ENCODE measurements around the gene DLL1.
"Not testable (repeated sequence)": the region's sequence is repeated elsewhere in the genome, so short reads cannot be mapped to it uniquely, and the experiment has no call there.

Gene DLL1

GRCh38 chr6:170290296-170291128, at the start of gene DLL1:
Gene DLL1, minus strand, starts transcription at chr6:170291078. Its CDS starts 939 bp downstream, at chr6:170290139.
- peak; percentile 93 for DNase-seq

GRCh38 chr6:170335199-170335598, 44.3 kb upstream of the DLL1 start:
- not testable (repeated sequence) for DNase-seq

GRCh38 chr6:170329321-170329720, 38.4 kb upstream of the DLL1 start:
- no peak for DNase-seq

- no peak for DNase-seq
Measured at GRCh38 chr6:170317718-170318117, 26.8 kb upstream of the DLL1 start.

- DNase-seq, result no peak
Measured at GRCh38 chr6:170317076-170317475, 26.2 kb upstream of the DLL1 start.

- no peak for DNase-seq
Measured at GRCh38 chr6:170316071-170316470, 25.2 kb upstream of the DLL1 start.

GRCh38 chr6:170314983-170315382, 24.1 kb upstream of the DLL1 start:
- no peak for DNase-seq

GRCh38 chr6:170313716-170314295, 22.9 kb upstream of the DLL1 start:
- no peak for DNase-seq

- no peak for DNase-seq
Measured at GRCh38 chr6:170312876-170313275, 22.0 kb upstream of the DLL1 start.

- no peak for DNase-seq
Measured at GRCh38 chr6:170311696-170312095, 20.8 kb upstream of the DLL1 start.

- DNase-seq, result no peak
Measured at GRCh38 chr6:170308761-170309160, 17.9 kb upstream of the DLL1 start.

GRCh38 chr6:170307080-170307545, 16.2 kb upstream of the DLL1 start:
- no peak for DNase-seq

GRCh38 chr6:170306324-170307079, 15.6 kb upstream of the DLL1 start, which contains the start of gene FAM120B:
Gene FAM120B, plus strand, starts transcription at chr6:170306758. Its CDS starts 10,633 bp downstream, at chr6:170317391.
- peak; percentile 97 for DNase-seq

- no peak for DNase-seq
Measured at GRCh38 chr6:170305805-170306323, 15.0 kb upstream of the DLL1 start.

GRCh38 chr6:170301184-170301583, 10.3 kb upstream of the DLL1 start:
- no peak for DNase-seq

GRCh38 chr6:170298688-170299087, 7.8 kb upstream of the DLL1 start:
- no peak for DNase-seq

GRCh38 chr6:170297576-170298330, 6.9 kb upstream of the DLL1 start:
- DNase-seq, result no peak

GRCh38 chr6:170296746-170297575, 6.1 kb upstream of the DLL1 start:
- no peak for DNase-seq

GRCh38 chr6:170296423-170296745, 5.5 kb upstream of the DLL1 start:
- no peak for DNase-seq

GRCh38 chr6:170295510-170296422, 4.9 kb upstream of the DLL1 start:
- peak; percentile 62 for DNase-seq
